Memory B cell (primary cell): ENCODE results near the gene SLC7A14.

Experiments
- ATAC-seq: fragments of 150-1000 bp; cut with Tn5 transposase; 2 replicates; pipeline ENCODE4 v1.10.0; 2021; ENCODE audit warnings: low read depth, mild to moderate bottlenecking, moderate library complexity
- DNase-seq, 2 donors: peaks; one replicate each; pipeline ENCODE4 v3.0.0; 2022; ENCODE audit warnings: low spot score in 2 of 2
- H3K27ac Mint-ChIP-seq: one replicate; pipeline ENCODE4 v1.8.0; 2022; ENCODE audit warnings: mild to moderate bottlenecking, moderate library complexity, mixed read lengths
- H3K27me3 Mint-ChIP-seq: one replicate; pipeline ENCODE4 v1.8.0; 2022; ENCODE audit warnings: mixed read lengths
- H3K36me3 Mint-ChIP-seq: one replicate; pipeline ENCODE4 v1.8.0; 2022; ENCODE audit warnings: mild to moderate bottlenecking, mixed read lengths
- H3K4me1 Mint-ChIP-seq: one replicate; pipeline ENCODE4 v1.8.0; 2022; ENCODE audit warnings: mixed read lengths
- H3K4me3 Mint-ChIP-seq: one replicate; pipeline ENCODE4 v1.8.0; 2022; ENCODE audit warnings: mild to moderate bottlenecking, moderate library complexity, mixed read lengths
- H3K9me3 Mint-ChIP-seq: one replicate; pipeline ENCODE4 v1.8.0; 2022; ENCODE audit warnings: mixed read lengths

Gene SLC7A14

GRCh38 chr3:170421111-170421641 lies 164.7 kb downstream of the SLC7A14 start:
- Mint-ChIP-seq H3K36me3 (peaks cover 8% of the 10 kb centered on the region), H3K9me3 (no peaks in the 10 kb centered on the region), H3K4me3 (no peak overlapping the region), H3K4me1 (peaks cover 13% of the 10 kb centered on the region), H3K27ac (no peak overlapping the region), H3K27me3 (peaks cover 17% of the 10 kb centered on the region)
- DNase-seq (no peak), ATAC-seq (no peak)

DNA sequence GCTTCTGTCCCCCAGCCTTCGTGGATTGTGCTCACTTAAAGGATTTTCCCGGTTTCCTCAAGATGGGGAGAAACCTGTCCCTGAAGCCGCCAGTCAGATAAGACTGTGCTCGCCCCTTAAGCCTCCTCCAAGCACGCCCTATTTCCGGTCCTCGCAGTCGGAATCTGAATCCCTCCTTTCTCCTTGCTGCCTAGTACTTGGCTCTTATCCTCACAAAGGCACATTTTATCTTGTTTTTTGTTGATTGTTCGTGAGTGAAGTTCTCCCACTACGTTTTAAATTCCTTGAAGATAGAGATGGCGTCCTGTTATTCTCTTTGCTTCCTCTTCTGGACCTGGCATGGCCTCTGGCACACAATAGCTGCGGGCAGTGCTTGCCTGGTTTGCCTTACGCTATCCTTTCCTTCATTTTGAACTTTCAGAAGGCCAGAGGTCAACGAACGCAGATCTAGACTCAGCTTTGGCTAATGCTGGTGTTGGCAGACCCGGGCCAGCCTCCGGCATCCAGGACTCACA lies 165.5 kb downstream of the SLC7A14 start:
- Mint-ChIP-seq H3K27ac (no peak overlapping the region), H3K4me1 (peaks cover 13% of the 10 kb centered on the region), H3K36me3 (peaks cover 6% of the 10 kb centered on the region), H3K27me3 (peaks cover 15% of the 10 kb centered on the region), H3K4me3 (peak overlapping the region; percentile 38), H3K9me3 (no peaks in the 10 kb centered on the region)
- ATAC-seq (no peak), DNase-seq (no peak)

DNA sequence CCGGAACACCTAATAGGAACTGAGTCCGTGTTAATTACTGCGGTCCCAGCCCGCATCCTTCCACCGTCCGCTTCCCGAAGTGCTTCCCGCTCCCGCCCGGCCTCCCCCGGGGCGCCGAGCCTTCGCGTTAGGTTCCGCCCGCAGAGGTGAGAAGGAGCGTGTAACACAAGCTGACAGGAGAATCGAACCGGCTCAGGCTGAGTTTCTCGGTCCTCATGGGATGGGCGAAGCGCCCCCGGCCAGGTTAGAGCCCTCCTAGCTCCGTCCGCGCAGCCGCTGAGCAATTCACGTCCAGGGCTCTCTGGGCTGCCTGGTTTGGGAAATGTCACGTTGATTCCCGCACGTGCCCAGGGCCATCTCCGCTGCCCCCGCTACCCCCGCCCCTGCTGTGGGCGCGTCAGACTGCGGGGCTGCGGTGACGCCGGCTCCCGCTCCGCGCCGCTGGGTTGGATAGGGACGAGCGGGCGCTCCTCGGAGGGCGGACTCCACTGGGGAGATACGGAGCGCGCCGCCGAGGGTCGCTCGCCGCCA lies 166.3 kb downstream of the SLC7A14 start:
- peaks cover 13% of the 10 kb centered on the region for H3K4me1 Mint-ChIP-seq
- peak overlapping the region; percentile 39 for H3K4me3 Mint-ChIP-seq
- ATAC-seq (peak; percentile 37), DNase-seq (peak in 1 of 2 donors; percentile 16)
- H3K36me3 Mint-ChIP-seq: peaks cover 6% of the 10 kb centered on the region
- H3K27ac Mint-ChIP-seq: no peak overlapping the region
- H3K9me3 Mint-ChIP-seq: no peaks in the 10 kb centered on the region
- H3K27me3 Mint-ChIP-seq: peaks cover 15% of the 10 kb centered on the region

DNA sequence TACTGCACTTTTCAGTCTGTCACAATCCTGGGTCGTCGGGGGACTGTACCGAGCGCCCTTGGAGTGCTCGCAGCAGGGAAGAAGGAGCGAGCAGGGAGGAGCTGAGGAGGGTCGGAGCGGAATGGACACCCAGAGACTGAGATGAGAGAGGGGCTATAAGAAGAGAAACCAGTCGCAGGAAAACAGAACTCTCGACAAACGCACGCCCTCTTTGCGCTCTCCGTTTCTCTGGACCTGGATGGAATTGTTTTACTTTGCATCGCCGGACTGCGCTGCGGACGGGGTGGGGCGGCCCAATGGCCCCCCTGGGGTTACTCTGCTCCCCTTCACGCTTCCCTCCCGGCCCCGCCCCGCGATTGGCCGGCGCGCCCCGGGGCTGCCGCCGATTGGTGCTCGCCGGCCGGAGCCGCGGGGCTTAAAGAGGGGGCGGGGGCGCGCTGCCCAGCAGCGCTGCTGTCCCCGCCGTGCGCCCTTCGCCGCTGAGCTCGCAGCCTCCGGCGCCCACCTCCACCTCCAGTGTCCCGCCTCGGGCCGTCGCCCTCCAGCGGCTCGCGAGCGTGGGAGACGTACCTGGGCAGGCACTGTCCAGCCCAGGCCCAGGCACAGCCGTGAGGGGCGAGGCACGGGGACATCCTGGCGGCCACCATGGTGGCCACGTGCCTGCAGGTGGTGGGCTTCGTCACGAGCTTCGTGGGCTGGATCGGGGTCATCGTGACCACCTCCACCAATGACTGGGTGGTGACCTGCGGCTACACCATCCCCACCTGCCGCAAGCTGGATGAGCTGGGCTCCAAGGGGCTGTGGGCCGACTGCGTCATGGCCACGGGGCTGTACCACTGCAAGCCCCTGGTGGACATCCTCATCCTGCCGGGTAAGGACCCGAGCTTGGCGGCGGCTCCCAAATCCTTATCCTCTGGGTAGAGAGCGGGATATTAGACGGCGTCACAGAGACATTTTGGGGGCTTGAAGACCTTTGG lies 167.2 kb downstream of the SLC7A14 start, which contains the start of gene CLDN11:
Gene CLDN11, plus strand, starts transcription at position 447 of the 977 bp plus-strand sequence. Its CDS starts 199 bp downstream, at position 646.
- Mint-ChIP-seq H3K36me3 (peaks cover 2% of the 10 kb centered on the region), H3K4me1 (peaks cover 13% of the 10 kb centered on the region), H3K27me3 (peaks cover 15% of the 10 kb centered on the region), H3K27ac (no peak within 1 kb of the TSS), H3K9me3 (no peaks in the 10 kb centered on the region), H3K4me3 (peak within 1 kb of the TSS; percentile 90)
- peak; percentile 38 for ATAC-seq
- DNase-seq: peak in 1 of 2 donors; percentile 22

GRCh38 chr3:170417090-170417489 lies 168.8 kb downstream of the SLC7A14 start:
- Mint-ChIP-seq H3K27ac (no peak overlapping the region), H3K9me3 (no peaks in the 10 kb centered on the region), H3K36me3 (peaks cover 2% of the 10 kb centered on the region), H3K27me3 (peaks cover 15% of the 10 kb centered on the region), H3K4me1 (peaks cover 13% of the 10 kb centered on the region), H3K4me3 (no peak overlapping the region)
- no peak for ATAC-seq
- DNase-seq: no peak

- peaks cover 12% of the 10 kb centered on the region for H3K27me3 Mint-ChIP-seq
- ATAC-seq (peak; percentile 67), DNase-seq (peak in 1 of 2 donors; percentile 31)
- no peak overlapping the region for H3K27ac Mint-ChIP-seq
- no peaks in the 10 kb centered on the region for H3K9me3 Mint-ChIP-seq
- H3K36me3 Mint-ChIP-seq: peaks cover 2% of the 10 kb centered on the region
- peaks cover 11% of the 10 kb centered on the region for H3K4me1 Mint-ChIP-seq
- no peak overlapping the region for H3K4me3 Mint-ChIP-seq
These were observed 171.6 kb downstream of the SLC7A14 start for GRCh38 chr3:170414202-170414663.

GRCh38 chr3:170413291-170413690 lies 172.6 kb downstream of the SLC7A14 start:
- Mint-ChIP-seq H3K4me1 (peaks cover 7% of the 10 kb centered on the region), H3K4me3 (no peak overlapping the region), H3K27ac (no peak overlapping the region), H3K27me3 (peaks cover 10% of the 10 kb centered on the region), H3K9me3 (no peaks in the 10 kb centered on the region), H3K36me3 (peaks cover 2% of the 10 kb centered on the region)
- no peak for ATAC-seq
- no peak for DNase-seq

DNA sequence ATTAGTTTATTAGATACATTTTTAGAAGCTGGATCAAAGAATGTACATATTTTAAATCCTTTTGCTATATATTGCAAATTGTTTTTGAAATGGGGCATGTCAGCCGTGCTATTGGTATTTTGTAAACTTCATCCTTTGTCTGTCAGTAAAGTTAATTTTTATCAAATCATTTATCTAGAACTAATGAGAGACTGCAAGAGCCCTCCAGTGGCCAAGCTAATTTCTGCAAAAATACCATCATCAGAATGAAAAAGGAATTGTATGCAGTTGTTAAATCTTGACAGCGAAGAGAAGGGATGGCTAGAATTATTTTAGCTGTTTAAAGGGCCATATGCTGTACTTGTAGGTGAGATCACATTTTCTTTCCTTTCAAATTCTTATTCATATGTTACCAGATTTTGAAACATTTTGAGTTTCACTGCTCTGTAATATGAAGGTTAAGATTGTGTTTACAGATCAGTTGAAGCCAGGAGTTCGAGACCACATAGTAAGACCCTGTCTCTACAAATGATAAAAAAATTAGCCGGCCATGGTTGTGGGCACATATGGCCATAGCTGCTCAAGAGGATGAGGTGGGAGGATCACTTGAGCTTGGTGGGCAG lies 175.3 kb downstream of the SLC7A14 start:
- no peaks in the 10 kb centered on the region for H3K36me3 Mint-ChIP-seq
- H3K9me3 Mint-ChIP-seq: no peaks in the 10 kb centered on the region
- H3K27ac Mint-ChIP-seq: no peak overlapping the region
- DNase-seq (no peak), ATAC-seq (peak; percentile 34)
- no peaks in the 10 kb centered on the region for H3K27me3 Mint-ChIP-seq
- H3K4me3 Mint-ChIP-seq: no peak overlapping the region
- peaks cover 4% of the 10 kb centered on the region for H3K4me1 Mint-ChIP-seq
